SIG-M5 treated with dmso at 0.1 percent for 504 hours (cell line): ENCODE measurements around the gene CHD2.
"Not testable (repeated sequence)": the region's sequence is repeated elsewhere in the genome, so short reads cannot be mapped to it uniquely, and the experiment has no call there.

Experiments used
- DNase-seq: peaks from one replicate; lab custom pipeline; 2025; ENCODE audit not compliant: unreplicated experiment; lab: John Stamatoyannopoulos, UW

CHD2 gene

GRCh38 chr15:93047621-93048425 lies 147.7 kb downstream of the CHD2 start:
- DNase-seq, result no peak

GRCh38 chr15:93048426-93048721 lies 148.2 kb downstream of the CHD2 start:
- no peak for DNase-seq

DNA sequence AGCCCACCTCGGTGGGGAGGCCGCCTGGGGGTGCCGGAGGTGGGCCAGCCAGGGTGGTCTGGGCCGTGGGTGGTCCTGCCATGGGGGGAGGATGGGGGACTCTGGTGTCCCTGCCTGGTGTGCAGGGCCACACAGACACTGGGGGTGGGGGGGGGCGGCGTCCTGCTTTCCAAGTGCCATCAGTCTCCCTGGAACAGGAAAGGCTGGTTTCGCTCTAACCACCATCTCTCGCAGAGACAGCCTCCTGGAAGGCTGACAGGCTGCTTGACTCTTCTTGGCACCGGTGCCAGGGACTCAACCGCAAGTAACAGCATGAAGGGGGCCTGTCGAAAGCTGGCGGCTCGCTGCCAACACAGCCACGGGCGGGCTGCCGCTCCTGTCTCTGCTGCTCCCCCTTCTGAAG lies 148.6 kb downstream of the CHD2 start:
- DNase-seq, result no peak

DNA sequence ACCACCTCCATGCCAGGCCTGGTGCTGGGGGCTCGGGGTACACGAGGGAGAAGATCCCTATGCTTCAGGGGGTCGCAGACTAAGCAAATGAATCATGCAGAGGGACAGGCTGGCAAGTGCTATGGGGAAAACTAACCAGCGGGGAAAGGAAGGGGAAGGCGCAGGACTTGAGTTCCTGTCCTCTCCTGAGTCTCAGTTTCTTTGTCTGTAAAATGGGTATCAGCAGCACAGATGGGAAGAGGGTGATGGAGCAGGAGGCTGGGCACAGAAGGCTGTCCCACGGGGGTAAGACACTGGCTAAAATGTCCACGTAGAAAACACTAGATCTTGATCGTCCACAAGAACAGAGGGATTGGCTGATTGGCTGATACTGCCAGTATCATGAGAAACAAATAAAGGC lies 149.1 kb downstream of the CHD2 start:
- no peak for DNase-seq

DNA sequence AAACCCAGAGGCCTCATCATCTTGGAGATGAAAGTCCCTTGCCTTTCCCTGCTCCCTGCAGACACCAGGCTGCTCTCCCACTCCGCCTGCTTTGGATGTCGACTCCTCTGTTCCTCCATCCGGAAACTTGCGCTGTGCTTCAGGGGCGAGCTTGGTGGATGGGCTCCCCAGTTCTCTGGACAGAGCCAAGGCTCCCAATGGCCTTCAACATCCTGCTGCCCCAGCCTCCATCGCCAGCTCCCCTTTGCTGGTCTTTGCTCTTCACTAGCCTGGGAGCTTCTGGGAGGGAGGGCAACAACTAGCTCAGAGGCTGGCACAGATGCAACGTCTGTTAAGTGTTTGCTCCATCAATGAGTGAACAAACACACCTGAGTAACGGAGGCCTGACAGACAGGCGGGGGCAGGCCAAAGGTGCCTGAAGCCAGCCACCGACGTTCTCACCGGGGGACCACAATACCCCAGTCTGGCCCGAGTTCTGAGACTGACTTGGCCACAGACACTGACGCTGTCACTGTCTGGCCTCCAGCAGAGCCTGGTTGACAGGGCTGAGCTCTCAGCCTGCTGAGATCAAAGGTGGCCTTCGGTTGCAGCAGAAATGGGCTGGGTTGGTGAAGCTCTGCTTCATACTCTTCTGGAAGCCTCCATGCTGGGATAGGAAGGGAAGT lies 149.9 kb downstream of the CHD2 start:
- DNase-seq, result no peak

DNA sequence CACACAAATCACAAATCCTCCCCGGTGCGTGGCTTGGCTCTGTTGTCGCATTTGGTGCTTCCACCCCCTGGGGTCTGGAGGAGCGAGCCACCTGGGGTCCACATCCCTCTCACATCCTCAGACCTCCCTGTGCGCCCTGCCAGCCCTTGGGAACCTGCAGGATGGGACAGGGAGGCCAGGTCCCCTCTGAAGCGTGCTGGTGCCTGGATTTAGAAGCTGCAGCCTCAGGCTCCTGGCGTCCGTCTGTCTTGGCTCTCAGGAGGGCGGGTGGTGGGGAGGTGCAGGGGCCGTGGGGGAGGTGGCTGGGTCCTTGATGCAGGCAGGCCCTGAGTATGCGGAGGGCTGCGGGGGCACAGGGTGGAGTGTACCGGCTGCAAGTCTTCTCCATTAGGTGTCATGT lies 150.5 kb downstream of the CHD2 start:
- no peak for DNase-seq

- DNase-seq, result no peak
Observed at GRCh38 chr15:93051236-93052089, 151.3 kb downstream of the CHD2 start.

DNA sequence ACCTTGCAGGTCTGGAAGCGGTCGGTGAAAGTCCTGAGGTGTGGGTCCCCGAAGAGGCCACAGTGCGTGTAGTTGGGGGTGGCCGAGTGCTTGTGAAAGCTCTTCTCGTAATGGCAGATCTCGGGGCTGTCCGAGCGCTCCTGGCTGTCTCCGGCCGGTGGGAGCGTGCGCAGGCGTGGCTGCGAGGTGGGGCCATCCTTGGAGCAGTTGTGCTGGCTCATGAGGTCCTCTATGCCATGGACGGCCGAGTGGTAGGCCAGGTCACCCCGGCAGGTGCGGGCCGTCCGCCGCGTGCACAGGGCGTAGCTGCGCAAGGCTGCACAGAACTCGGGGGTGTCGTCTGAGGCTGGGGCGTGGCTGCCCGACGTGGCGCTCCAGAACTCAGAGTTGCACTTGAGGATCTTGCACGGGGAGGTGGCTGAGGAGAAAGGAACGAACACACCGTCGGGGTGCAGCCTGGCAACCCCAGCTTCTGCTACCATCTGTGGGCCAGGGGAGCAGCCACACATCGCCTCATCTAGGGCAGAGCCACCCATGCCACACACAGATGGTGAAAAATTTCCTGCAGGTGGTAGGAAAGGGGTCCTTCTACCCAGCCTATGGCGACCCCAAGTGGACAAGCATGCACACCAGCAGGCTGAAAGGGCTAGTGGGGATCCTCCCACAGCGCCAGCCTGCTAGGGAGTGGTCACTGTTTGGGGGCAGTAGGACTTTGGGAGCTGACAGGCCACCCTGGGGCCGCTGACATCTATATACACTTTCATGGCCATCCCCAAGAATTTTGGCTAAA lies 152.2 kb downstream of the CHD2 start:
- DNase-seq, result no peak

GRCh38 chr15:93055211-93055610 lies 155.1 kb downstream of the CHD2 start:
- DNase-seq, result no peak

- DNase-seq, result no peak
Observed at GRCh38 chr15:93056836-93057235, 156.7 kb downstream of the CHD2 start.

GRCh38 chr15:93057618-93058017 lies 157.5 kb downstream of the CHD2 start:
- DNase-seq, result no peak

DNA sequence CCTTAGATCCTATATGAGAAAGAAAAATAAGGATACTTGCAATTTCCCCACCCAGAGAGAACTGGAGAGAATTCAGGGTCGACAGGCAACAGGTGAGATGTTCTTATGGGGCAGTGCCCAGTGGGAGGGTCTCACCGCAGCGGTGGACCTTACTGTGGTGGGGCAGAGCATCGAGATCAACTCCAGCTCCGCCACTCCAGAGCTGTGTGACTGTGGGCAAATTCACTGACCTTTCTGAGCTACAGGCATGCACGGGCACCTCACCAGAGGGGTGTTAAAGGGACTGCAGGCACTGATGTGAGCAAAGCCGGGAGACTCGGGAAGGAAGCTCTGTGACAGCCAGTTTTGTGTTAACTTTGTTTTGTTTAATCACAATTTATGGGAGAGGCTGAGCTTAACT lies 158.0 kb downstream of the CHD2 start:
- DNase-seq, result no peak

DNA sequence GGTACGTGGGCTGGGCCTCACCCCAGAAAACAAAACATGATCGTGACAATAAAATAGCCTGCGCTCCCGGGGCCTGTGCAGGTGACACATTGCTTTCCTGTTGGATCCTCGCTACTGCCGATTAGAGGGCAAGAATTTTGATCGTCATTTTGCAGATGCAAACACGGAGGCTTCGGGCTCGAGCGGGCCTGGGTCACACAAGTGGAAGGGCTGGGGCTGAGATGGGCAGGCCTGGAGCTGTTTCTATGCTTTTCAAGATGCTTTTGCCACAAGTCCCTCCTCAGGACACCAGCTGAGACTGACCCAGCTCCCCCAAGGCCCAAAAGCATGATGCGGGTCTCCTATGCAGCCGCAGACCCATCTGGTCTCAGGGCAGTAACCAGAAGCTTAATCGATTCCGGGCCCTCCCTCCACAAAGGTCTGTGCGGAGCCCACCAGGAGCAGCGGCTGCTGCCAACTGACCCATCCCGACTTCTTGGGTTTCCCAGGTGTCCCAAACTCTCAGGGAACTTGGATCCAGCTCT lies 158.8 kb downstream of the CHD2 start:
- DNase-seq, result no peak

DNA sequence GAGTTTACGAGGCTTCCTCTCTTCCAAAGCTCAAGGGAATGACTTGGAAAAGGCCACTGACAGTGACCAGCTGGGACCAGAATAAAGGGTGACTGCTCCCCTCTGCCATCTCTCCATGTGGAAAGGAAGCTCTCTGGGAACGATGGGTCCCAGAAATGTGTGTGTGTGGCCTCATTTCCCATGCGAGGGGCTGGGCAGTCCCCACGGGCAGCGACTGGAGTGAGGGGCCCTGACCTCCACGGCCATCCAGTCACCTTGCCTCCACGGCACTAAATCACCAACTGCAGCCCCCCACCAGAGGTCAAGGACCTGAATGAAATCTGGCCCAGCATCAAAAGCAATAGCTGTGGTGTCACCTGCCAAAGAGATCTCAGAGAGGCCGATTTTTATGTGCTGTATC lies 159.3 kb downstream of the CHD2 start:
- no peak for DNase-seq

GRCh38 chr15:93060336-93061248 lies 160.5 kb downstream of the CHD2 start:
- DNase-seq, result no peak

DNA sequence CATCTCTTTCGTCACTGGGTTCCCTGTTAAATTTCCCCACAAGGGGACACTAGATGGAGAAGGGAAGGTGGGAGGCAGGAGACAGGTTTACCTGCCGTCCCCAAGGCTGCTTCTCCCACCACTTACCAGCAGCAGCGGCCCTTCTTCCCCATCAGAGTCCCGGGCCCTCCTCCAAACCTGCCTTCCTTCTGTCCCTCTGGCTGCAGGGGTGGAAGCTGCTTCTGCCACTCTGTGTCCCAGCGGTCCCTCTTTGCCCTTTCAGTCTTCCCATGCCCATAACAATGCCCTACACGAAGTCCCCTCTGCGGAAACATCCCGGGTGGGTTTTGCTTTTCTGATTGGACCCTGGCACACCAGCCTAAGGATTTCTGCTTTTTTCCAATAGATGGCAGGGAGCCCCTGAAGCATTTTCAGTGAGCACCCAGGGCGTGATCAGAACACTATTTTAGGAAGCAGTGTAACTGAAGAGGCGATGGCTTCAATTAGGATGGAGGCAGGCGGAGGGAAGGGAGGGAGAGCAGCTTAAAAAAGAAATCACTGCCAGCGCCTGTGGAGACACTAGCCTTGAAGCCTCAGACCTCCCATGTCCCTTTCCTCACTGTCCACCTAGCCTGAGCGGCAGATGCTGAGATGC lies 162.6 kb downstream of the CHD2 start:
- not testable (repeated sequence) for DNase-seq

- DNase-seq, result no peak
Observed at GRCh38 chr15:93063262-93063671, 163.1 kb downstream of the CHD2 start.

GRCh38 chr15:93063796-93064690 lies 163.9 kb downstream of the CHD2 start:
- DNase-seq, result no peak
